Cardiac septum (tissue), 1 donor: Measurements from ENCODE around the gene COQ7. TPM values are rescaled to one million over a fixed set of nuclear protein-coding genes. Genes with fewer than 3 reads are reported as not detected.
A peak's percentile ranks its signal among the peaks of the same experiment; 100 is the strongest.

ENCODE experiments used
- DNase-seq: peaks from one replicate; pipeline ENCODE4 v3.0.0-alpha.2; 2020; ENCODE audit warnings: low spot score
- intact Hi-C: fragments of 100-400 bp; cut with DNase I; formaldehyde crosslinking; loops from one replicate; pipeline ENCODE4 v1.14.0; 2022
- total RNA-seq: library from RNA; stranded (reverse); fragmentation: NEBNext Ultra II Directional; extraction: Animal tissue kit (Norgen Biotek cat#: 25700); gene quantifications from one replicate; pipeline ENCODE4 v1.2.1, GENCODE V29; 2021
- donor health status: DM: no; HTN: no; CAD: no.

The COQ7 gene
- total RNA-seq, 1 donor from 2014 or later, result 32.6 TPM

GRCh38 chr16:19108409-19109287, 41.2 kb downstream of the COQ7 start:
- intact Hi-C loops, result no loop called here
- peak; percentile 19 for DNase-seq

- no peak for DNase-seq
- intact Hi-C loops, result no loop called here
Measured at GRCh38 chr16:19109288-19109664, 41.9 kb downstream of the COQ7 start.

DNA sequence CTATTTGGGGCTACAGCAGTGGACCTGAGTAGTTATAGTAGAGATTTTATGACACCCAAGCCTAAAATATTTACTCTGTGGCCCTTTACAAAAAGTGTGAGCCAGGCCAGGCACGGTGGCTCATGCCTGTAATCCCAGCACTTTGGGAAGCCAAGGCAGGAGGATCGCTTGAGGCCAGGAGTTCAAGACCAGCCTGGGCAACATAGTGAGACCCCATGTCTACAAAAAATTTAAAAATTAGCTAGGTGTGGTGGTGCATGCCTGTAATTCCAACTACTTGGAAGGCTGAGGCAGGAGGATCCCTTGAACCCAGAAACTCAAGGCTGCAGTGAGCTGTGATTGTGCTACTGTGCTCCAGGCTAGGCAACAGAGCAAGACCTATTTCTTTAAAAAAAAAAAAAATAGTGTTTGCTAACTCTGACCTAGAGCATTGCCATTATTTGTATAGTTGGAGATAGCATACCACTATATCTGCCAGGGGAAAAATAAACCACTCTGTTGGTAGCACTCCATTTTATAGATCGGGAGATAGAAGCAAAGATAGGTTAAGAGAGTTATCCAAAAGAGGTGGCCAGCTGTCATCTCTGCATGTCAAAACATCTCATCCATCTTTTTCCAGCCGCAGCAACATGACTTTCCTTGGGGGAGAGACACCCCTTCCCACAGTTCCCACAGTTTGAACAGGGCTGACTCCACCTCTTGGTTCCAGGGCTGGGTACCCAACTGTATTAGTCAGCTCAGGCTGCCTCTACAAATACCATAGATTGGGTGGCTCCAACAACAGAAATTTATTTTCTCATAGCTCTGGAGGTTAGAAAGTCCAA, 43.3 kb downstream of the COQ7 start:
- peak; percentile 57 for DNase-seq
- intact Hi-C loops, result no loop called here

DNA sequence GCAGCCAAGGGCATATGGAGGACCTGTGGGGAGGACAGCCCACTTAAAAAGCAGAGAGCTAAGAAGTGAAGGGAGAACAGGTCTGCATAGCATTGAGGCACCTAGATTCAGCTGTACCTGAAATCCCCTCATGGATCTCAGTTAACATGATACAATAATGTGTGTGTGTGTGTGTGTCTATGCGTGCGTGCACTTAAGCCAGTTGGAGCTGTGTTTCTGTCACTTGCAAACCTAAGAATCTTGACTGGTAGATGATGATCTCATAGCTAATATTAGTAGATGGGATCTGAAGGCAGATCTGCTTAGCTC, 44.6 kb downstream of the COQ7 start:
- no peak for DNase-seq
- intact Hi-C loops, result no loop called here

DNA sequence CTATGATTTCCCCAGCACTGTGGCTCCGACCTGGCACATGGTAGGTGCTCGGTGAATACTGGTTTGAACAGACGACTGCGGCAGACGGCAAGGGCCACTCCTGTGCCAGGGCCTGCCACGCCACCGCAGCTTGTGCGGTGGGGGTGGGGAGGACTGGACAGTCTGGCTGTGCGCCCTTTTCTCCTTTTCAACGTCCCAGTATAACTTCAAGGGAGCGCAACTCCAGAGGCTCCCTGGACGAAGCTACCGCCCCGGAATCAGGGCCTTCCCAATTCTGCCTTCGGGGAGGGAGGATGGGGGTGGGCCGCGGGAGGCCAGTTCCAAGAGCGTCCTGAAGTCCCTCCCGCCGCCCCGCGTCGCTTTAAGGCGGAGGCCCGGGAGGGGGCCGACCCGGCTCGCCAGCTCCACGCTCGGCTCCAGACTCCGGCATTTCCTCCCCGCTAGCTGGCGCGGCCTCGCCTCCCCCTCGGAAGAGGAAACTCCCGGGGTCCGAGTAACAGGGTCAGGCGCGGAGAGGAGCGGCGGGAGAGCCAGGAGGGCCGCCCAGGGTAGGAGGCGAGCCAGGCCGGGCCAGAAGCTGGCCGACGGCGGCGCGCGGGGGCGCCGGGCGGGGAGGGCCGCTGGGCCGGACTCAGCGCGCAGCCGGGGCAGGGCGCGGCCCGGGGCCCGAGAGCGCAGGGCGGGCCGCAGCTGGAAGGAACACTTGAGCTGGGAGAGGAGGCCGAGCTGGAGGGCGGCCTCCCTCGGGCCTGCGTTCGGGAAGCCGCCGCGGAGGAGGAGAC, 46.4 kb downstream of the COQ7 start, which contains the start of gene ITPRIPL2:
ITPRIPL2 (plus strand) TSS at position 388 of the 782 bp plus-strand sequence. CDS start 498 bp downstream, outside the sequence.
- peak; percentile 91 for DNase-seq
- intact Hi-C loops, result loop anchor here (2.0 kb wide), 1 partner anchor 17 kb away; no protein-coding TSS in a partner anchor

DNA sequence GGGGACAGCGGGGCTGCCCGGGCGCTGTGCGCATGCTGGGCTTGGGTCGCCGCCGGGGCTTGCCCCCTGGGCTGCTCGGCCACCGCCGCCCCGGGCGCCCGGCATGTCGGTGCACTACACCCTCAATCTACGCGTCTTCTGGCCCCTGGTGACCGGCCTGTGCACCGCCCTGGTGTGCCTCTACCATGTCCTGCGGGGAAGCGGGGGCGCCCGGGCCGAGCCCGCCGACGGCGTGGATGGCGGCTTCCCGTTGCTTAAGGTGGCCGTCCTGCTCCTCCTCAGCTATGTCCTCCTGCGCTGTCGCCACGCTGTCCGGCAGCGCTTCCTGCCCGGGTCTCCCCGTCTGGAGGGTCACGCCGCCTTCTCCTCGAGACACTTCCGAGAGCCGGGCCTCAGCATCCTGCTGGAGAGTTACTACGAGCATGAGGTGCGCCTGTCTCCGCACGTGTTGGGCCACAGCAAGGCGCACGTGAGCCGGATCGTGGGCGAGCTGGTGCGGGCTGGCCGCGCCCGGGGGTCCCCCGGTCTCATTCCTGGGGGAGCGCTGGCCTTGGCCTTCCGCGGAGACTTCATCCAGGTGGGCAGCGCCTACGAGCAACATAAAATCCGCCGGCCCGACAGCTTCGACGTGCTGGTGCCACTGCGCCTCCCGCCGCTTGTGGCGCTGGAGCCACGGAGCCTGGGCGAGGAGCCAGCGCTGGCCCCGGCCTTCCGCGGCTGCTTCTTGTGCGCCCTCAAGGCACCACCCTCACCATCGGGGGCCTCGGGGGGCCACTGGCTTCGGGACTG, 47.1 kb downstream of the COQ7 start:
- intact Hi-C loops, result loop anchor here (2.0 to 5.0 kb wide), 2 partner anchors 16 to 53 kb away; partner anchors contain the start of gene SYT17

GRCh38 chr16:19115148-19116021, 48.0 kb downstream of the COQ7 start:
- intact Hi-C loops, result loop anchor here (2.0 to 5.0 kb wide), 2 partner anchors 15 to 52 kb away; partner anchors contain the start of gene SYT17
- no peak for DNase-seq

More for the DNA sequence above, 47.1 kb downstream of the COQ7 start:
- peak; percentile 77 for DNase-seq

DNA sequence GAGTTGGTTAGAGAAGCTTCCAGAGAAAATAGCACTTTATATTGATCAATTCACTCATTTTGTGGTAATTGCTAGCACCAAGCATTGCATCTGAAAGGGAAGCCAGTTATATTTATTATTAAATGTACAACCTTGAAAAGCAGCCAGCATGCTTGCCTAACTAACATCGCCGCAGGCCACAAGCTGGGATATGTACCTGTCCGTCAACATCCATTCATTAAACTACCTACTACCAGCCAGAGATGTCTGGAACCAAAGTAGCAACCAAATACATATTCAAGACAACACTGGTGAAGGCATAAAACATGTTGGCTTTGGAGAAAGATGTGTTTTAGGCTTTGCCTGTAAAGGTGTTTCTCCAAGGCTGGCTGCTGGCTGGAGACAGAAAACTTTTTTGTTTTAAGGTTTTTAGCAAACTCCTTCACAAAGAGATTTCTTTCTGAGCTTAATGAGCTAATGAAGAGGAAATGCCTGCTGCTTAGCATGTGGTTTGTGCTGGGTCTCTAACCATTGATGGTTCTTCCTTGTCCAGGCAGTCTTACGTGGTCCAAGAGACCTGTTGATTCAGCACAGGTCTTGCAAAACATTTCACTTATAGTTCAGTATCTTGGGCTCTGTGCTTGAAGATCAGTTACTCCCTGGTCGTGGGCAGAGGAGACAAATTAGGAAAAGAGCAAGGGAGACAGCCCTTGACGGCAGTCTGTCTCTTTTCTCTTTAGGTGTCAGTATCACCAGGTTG, 49.5 kb downstream of the COQ7 start:
- intact Hi-C loops, result loop anchor here (5.0 kb wide), 1 partner anchor 50 kb away; the partner anchor contains the start of gene SYT17

DNA sequence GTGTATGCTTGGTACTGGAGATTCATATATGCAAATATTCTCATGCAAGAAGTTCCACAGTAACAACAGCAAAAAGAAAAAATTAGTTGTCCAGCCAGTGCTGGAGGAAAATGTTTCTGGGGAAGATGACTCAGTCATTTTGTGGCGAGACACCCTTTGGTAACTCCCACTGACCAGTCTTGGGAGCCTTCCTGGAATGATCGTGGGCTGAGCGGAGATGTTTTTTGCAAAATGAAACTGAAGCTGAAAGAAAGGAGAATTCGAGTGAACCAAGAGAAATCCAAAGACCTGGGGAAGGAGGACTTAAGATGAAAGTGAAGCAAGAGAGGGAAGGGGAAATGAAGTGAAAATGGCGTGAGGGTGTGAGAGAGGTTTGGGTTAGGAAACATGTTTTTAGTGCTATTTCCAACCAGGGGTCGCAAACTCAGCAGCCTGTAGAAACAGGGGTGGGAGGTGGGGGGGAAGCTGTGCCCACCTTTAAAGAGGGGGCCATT, 51.6 kb downstream of the COQ7 start:
- no peak for DNase-seq
- intact Hi-C loops, result loop anchor here (5.0 kb wide), 1 partner anchor 48 kb away; the partner anchor contains the start of gene SYT17

More for the DNA sequence above, 49.5 kb downstream of the COQ7 start:
- DNase-seq, result no peak

- intact Hi-C loops, result loop anchor here (5.0 kb wide), 1 partner anchor 48 kb away; the partner anchor contains the start of gene SYT17
- DNase-seq, result no peak
Measured at GRCh38 chr16:19119564-19119963, 52.1 kb downstream of the COQ7 start.

- DNase-seq, result no peak
- intact Hi-C loops, result no loop called here
Measured at GRCh38 chr16:19123535-19124178, 56.2 kb downstream of the COQ7 start.

- intact Hi-C loops, result no loop called here
Measured at GRCh38 chr16:19126300-19126699, 58.9 kb downstream of the COQ7 start.

GRCh38 chr16:19127205-19127604, 59.8 kb downstream of the COQ7 start:
- no peak for DNase-seq
- intact Hi-C loops, result no loop called here

More at GRCh38 chr16:19126300-19126699, 58.9 kb downstream of the COQ7 start:
- no peak for DNase-seq

GRCh38 chr16:19127674-19128131, 60.3 kb downstream of the COQ7 start:
- intact Hi-C loops, result no loop called here
- no peak for DNase-seq

- intact Hi-C loops, result no loop called here
Measured at GRCh38 chr16:19128454-19129200, 61.2 kb downstream of the COQ7 start.

More at GRCh38 chr16:19128454-19129200, 61.2 kb downstream of the COQ7 start:
- no peak for DNase-seq
